NB4 (cell line): ENCODE results near the gene ZFAND4.
"Not testable (repeated sequence)": the region's sequence is repeated elsewhere in the genome, so short reads cannot be mapped to it uniquely, and the experiment has no call there.

Experiments
- CTCF ChIP-seq: IDR thresholded peaks from one replicate; pipeline ENCODE4 v1.5.1; 2012; ENCODE audit warnings: low read depth, low read length
- MAX ChIP-seq: IDR thresholded peaks from 2 replicates; pipeline ENCODE4 v1.6.1; 2011; ENCODE audit warnings: low read depth, low read length
- MYC ChIP-seq: IDR thresholded peaks from 2 replicates; pipeline ENCODE4 v1.6.1; 2011; ENCODE audit warnings: low read depth, low read length
- POLR2A ChIP-seq: IDR thresholded peaks from 2 replicates; pipeline ENCODE4 v1.6.1; 2011; ENCODE audit warnings: mild to moderate bottlenecking; ENCODE audit not compliant: insufficient read length; ENCODE audit errors: extremely low read depth

DNA sequence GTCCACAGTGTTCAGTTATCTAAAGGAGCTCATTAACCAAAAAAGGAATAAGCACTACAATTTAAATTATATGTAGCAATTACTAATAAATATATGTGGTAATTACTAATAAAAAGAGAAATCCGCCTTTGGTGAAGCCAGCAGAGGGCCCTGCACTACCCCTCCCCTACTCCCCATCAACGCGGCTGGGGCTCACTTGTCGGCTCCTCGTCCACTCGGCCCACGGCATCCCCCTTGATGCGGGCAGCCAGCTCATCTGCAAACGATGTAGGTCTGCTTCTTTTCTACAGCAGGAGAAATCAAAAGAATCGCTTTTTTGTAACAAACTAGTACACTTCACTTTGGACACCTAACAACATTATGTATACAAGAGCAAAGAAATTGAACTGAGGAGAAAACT, 48.9 kb upstream of the ZFAND4 start:
- TF ChIP-seq POLR2A, CTCF, MAX, MYC: not testable (repeated sequence)
